Ishikawa (cell line): ENCODE measurements around the gene SLCO2B1.

Experiments
- CEBPB ChIP-seq: IDR thresholded peaks from 2 replicates; pipeline ENCODE4 v1.6.1; 2012
- CREB1 ChIP-seq: IDR thresholded peaks from 2 replicates; pipeline ENCODE4 v1.6.1; 2012; ENCODE audit warnings: low read depth
- EGR1 ChIP-seq: IDR thresholded peaks from 2 replicates; pipeline ENCODE4 v1.6.1; 2012
- EP300 ChIP-seq: IDR thresholded peaks from 2 replicates; pipeline ENCODE4 v1.6.1; 2012; ENCODE audit warnings: borderline replicate concordance
- FOXM1 ChIP-seq: IDR thresholded peaks from 2 replicates; pipeline ENCODE4 v1.6.1; 2012; ENCODE audit warnings: low read depth, borderline replicate concordance
- NFIC ChIP-seq: IDR thresholded peaks from 2 replicates; pipeline ENCODE4 v1.6.1; 2012
- RAD21 ChIP-seq: IDR thresholded peaks from 2 replicates; pipeline ENCODE4 v1.6.1; 2012; ENCODE audit warnings: low read depth
- TAF1 ChIP-seq: IDR thresholded peaks from 2 replicates; pipeline ENCODE4 v1.6.1; 2012; ENCODE audit warnings: low read depth, mild to moderate bottlenecking
- TCF12 ChIP-seq: IDR thresholded peaks from 2 replicates; pipeline ENCODE4 v1.6.1; 2012; ENCODE audit warnings: low read depth
- TEAD4 ChIP-seq: IDR thresholded peaks from 2 replicates; pipeline ENCODE4 v1.6.1; 2012
- YY1 ChIP-seq: IDR thresholded peaks from 2 replicates; pipeline ENCODE4 v1.6.1; 2012; ENCODE audit warnings: low read depth
- ZBTB7A ChIP-seq: IDR thresholded peaks from 2 replicates; pipeline ENCODE4 v1.6.1; 2012; ENCODE audit warnings: low read depth
- TF ChIP-seq, protein P1 (sequence below): IDR thresholded peaks from 2 replicates; pipeline ENCODE4 v1.6.1; 2012
- TF ChIP-seq, protein P2 (sequence below): IDR thresholded peaks from 2 replicates; pipeline ENCODE4 v1.6.1; 2012
- TF ChIP-seq, protein P3 (sequence below): IDR thresholded peaks from 2 replicates; pipeline ENCODE4 v1.6.1; 2012; ENCODE audit warnings: low read depth, mild to moderate bottlenecking

The SLCO2B1 gene

DNA sequence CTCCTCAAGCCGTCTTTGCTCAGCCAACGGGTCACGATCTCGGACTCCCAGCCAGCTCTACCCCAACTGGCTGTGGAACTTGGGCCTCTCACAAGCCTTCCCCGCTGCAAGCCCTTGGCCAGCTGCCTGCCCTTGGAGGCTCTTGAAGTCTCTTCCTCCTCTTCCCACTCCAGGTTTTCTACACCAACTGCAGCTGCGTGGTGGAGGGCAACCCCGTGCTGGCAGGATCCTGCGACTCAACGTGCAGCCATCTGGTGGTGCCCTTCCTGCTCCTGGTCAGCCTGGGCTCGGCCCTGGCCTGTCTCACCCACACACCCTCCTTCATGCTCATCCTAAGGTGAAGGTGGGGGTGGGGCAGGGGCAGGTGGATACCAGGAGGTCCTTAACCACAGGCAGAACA lies 49.1 kb downstream of the SLCO2B1 start:
- TF ChIP-seq TCF12 = no peak
- TF ChIP-seq ZBTB7A = no peak
- TF ChIP-seq, protein P1, sequence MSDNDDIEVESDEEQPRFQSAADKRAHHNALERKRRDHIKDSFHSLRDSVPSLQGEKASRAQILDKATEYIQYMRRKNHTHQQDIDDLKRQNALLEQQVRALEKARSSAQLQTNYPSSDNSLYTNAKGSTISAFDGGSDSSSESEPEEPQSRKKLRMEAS = no peak
- TF ChIP-seq RAD21 = no peak
- no peak for TF ChIP-seq TEAD4
- TF ChIP-seq CREB1 = no peak
- no peak for TF ChIP-seq TAF1
- TF ChIP-seq, protein P2, sequence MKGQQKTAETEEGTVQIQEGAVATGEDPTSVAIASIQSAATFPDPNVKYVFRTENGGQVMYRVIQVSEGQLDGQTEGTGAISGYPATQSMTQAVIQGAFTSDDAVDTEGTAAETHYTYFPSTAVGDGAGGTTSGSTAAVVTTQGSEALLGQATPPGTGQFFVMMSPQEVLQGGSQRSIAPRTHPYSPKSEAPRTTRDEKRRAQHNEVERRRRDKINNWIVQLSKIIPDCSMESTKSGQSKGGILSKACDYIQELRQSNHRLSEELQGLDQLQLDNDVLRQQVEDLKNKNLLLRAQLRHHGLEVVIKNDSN = no peak
- TF ChIP-seq EP300 = no peak
- TF ChIP-seq YY1 = no peak
- no peak for TF ChIP-seq FOXM1
- TF ChIP-seq, protein P3, sequence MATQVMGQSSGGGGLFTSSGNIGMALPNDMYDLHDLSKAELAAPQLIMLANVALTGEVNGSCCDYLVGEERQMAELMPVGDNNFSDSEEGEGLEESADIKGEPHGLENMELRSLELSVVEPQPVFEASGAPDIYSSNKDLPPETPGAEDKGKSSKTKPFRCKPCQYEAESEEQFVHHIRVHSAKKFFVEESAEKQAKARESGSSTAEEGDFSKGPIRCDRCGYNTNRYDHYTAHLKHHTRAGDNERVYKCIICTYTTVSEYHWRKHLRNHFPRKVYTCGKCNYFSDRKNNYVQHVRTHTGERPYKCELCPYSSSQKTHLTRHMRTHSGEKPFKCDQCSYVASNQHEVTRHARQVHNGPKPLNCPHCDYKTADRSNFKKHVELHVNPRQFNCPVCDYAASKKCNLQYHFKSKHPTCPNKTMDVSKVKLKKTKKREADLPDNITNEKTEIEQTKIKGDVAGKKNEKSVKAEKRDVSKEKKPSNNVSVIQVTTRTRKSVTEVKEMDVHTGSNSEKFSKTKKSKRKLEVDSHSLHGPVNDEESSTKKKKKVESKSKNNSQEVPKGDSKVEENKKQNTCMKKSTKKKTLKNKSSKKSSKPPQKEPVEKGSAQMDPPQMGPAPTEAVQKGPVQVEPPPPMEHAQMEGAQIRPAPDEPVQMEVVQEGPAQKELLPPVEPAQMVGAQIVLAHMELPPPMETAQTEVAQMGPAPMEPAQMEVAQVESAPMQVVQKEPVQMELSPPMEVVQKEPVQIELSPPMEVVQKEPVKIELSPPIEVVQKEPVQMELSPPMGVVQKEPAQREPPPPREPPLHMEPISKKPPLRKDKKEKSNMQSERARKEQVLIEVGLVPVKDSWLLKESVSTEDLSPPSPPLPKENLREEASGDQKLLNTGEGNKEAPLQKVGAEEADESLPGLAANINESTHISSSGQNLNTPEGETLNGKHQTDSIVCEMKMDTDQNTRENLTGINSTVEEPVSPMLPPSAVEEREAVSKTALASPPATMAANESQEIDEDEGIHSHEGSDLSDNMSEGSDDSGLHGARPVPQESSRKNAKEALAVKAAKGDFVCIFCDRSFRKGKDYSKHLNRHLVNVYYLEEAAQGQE = no peak
- no peak for TF ChIP-seq CEBPB
- no peak for TF ChIP-seq NFIC
- TF ChIP-seq EGR1 = no peak

DNA sequence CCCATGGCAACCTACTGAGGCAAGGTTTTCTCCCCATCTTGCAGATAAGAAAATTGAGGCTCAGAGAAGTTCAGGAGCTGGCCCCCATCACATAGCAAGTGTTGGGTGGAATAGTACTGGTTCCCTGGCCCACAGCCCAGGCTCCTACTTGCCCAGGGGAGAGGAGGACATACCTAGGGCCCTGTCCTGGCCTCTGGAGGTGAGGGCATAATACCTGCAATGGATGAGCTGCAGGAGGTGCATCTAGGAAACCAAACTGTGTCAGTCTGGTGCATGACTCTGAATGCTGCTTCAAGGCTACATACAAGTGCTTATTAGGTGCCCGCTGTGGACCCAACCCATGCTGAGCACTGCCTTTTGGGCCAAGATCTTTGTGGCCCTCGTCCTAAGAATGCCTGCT lies 49.6 kb downstream of the SLCO2B1 start:
- TF ChIP-seq EGR1 (no peak), YY1 (no peak), NFIC (no peak)
- TF ChIP-seq, protein P3 = no peak

DNA sequence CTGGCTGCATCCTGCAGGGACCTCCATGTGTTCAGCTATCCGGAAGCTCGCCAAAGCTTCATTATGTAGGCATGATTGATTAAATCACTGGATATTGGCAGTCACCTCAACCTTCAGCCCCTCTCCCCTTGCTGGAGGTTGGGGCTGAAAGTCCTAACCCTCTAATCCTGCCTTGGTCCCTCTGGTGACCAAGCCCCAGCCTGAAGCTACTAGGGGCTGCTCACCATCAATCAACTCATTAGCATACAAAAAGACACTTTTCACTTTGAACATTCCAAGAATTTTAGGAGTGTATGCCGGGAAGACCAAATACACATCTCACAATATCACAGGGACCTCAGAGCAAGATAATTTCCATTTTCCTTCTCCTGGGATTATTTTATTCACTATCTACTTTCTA lies 50.9 kb downstream of the SLCO2B1 start:
- TF ChIP-seq NFIC = no peak

DNA sequence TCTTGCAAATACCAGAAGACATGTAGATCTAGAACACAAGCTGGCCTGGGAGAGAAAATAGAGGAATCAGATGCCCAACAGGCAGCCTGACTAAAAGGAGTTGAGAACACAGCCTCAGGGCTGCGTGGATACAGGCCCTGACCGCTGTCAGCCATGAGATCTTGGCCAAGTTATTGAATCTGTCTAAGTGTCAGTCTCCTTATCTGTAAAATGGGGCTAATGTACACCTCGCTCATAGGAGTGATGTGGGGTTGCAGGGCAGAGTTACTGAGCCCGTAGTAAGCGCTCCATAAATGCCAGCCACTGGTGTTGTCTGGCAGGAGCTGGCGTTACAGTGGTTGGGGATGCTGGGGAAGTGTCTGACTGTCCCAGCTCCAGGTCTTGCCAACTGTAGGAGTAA lies 51.3 kb downstream of the SLCO2B1 start:
- no peak for TF ChIP-seq YY1
- TF ChIP-seq TEAD4 = no peak
- TF ChIP-seq CEBPB = no peak
- TF ChIP-seq, protein P2 = no peak
- TF ChIP-seq NFIC = no peak

DNA sequence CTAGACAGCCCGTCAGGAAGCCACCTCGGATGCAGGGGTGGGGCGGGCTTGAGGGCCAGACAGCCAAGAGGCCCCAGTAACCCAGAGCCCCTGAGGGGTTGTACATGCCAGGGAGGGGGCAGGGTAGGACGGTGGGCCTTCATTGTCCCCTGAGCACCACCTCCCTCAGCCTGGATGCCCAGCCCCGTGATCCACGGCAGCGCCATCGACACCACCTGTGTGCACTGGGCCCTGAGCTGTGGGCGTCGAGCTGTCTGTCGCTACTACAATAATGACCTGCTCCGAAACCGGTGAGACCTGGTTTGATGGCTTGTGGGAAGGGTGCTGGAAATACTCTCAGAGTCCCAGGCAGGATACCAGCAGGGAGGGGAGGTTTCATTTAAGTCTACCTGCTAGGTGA lies 52.2 kb downstream of the SLCO2B1 start:
- TF ChIP-seq, protein P1 = no peak
- TF ChIP-seq FOXM1 = no peak
- no peak for TF ChIP-seq TEAD4
- TF ChIP-seq YY1 = no peak
- no peak for TF ChIP-seq NFIC
- TF ChIP-seq EGR1 = no peak
- TF ChIP-seq ZBTB7A = no peak

DNA sequence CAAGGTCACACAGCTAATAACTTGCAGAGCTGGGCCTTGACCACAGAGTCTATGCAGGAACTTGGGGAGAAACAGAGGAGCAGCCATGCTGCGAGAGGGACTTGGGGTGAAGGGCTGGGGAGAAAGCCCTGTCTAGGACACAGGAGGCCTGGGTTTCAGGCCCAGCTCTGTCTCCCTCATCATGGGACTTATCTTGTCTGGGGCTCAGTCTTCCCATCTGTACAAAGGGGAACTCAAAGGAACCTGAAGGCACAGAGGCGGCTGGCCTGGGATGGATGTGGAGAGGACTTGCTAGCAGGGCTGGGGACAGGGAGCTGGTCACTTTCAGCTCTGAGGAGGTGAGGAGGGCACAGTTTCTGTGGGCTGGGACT lies 52.7 kb downstream of the SLCO2B1 start:
- no peak for TF ChIP-seq CEBPB

DNA sequence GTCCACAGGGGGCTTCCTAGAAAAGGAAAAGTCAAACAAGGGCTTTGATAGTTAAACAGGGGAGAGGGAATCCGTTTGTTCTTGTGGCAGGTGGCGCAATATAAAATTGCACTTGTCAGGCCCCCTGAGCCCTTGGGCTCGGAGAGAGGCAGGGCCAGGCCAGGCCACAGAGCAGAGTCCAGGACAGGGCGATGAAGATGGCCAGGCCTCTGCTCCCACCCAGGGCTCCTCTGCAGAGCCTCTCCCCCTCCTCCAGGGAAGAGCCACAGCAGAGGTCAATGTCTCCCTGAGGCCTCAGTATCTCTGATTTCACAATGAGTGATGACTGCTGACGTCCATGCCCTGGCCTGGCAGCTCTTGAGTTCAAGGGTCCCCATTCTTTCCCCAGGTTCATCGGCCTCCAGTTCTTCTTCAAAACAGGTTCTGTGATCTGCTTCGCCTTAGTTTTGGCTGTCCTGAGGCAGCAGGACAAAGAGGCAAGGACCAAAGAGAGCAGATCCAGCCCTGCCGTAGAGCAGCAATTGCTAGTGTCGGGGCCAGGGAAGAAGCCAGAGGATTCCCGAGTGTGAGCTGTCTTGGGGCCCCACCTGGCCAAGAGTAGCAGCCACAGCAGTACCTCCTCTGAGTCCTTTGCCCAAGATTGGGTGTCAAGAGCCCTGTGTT lies 53.2 kb downstream of the SLCO2B1 start:
- no peak for TF ChIP-seq ZBTB7A
- TF ChIP-seq EP300 = no peak
- no peak for TF ChIP-seq YY1
- no peak for TF ChIP-seq FOXM1
- TF ChIP-seq EGR1 = no peak
- TF ChIP-seq, protein P2 = no peak
- TF ChIP-seq TCF12 = no peak
- TF ChIP-seq CEBPB = no peak
- no peak for TF ChIP-seq RAD21
- no peak for TF ChIP-seq NFIC
- no peak for TF ChIP-seq CREB1
- TF ChIP-seq, protein P1 = no peak
- TF ChIP-seq TEAD4 = no peak
